Activated CD4-positive, alpha-beta T cell treated with anti-CD3 and anti-CD28 coated beads, Interleukin-2, amount 50 U/mL, for 48 hours (primary cell): ENCODE data around the gene AKT3.
"Not testable (repeated sequence)": the region's sequence is repeated elsewhere in the genome, so short reads cannot be mapped to it uniquely, and the experiment has no call there.

Experiments
- DNase-seq, 2 experiments: peaks; one replicate each; pipeline ENCODE4 v3.0.0-alpha.2; 2020

Gene AKT3

GRCh38 chr1:243772361-243773050 lies 77.5 kb downstream of the AKT3 start:
- DNase-seq, result not testable (repeated sequence)

- no peak for DNase-seq
Measured at GRCh38 chr1:243770860-243771259, 79.2 kb downstream of the AKT3 start.

- DNase-seq, result no peak
Measured at GRCh38 chr1:243765676-243766075, 84.4 kb downstream of the AKT3 start.

- DNase-seq, result no peak
Measured at GRCh38 chr1:243763806-243764205, 86.2 kb downstream of the AKT3 start.

GRCh38 chr1:243758647-243759046 lies 91.4 kb downstream of the AKT3 start:
- no peak for DNase-seq

GRCh38 chr1:243756529-243756928 lies 93.5 kb downstream of the AKT3 start:
- DNase-seq, result no peak

- no peak for DNase-seq
Measured at GRCh38 chr1:243754348-243754747, 95.7 kb downstream of the AKT3 start.

GRCh38 chr1:243751506-243751905 lies 98.5 kb downstream of the AKT3 start:
- no peak for DNase-seq

GRCh38 chr1:243748706-243749283 lies 101.2 kb downstream of the AKT3 start:
- DNase-seq, result no peak

GRCh38 chr1:243748227-243748626 lies 101.8 kb downstream of the AKT3 start:
- no peak for DNase-seq

GRCh38 chr1:243746751-243747150 lies 103.3 kb downstream of the AKT3 start:
- DNase-seq, result no peak

- DNase-seq, result no peak
Measured at GRCh38 chr1:243745356-243745755, 104.7 kb downstream of the AKT3 start.

- DNase-seq, result no peak
Measured at GRCh38 chr1:243742819-243743218, 107.2 kb downstream of the AKT3 start.

GRCh38 chr1:243740255-243740999 lies 109.6 kb downstream of the AKT3 start:
- no peak for DNase-seq

- no peak for DNase-seq
Measured at GRCh38 chr1:243739335-243740003, 110.6 kb downstream of the AKT3 start.

GRCh38 chr1:243738020-243738419 lies 112.0 kb downstream of the AKT3 start:
- DNase-seq, result no peak

- DNase-seq, result no peak
Measured at GRCh38 chr1:243735457-243735856, 114.6 kb downstream of the AKT3 start.

- DNase-seq, result no peak
Measured at GRCh38 chr1:243734308-243734695, 115.7 kb downstream of the AKT3 start.

- DNase-seq, result no peak
Measured at GRCh38 chr1:243733670-243734307, 116.3 kb downstream of the AKT3 start.

GRCh38 chr1:243732637-243733036 lies 117.4 kb downstream of the AKT3 start:
- no peak for DNase-seq

GRCh38 chr1:243731974-243732625 lies 117.9 kb downstream of the AKT3 start:
- DNase-seq, result no peak

GRCh38 chr1:243731301-243731891 lies 118.6 kb downstream of the AKT3 start:
- DNase-seq, result no peak
